GM21423 (cell line): ENCODE measurements around the gene SLX9.

ENCODE experiments used
- ATAC-seq: cut with Tn5 transposase; IDR thresholded peaks from one replicate; pipeline ENCODE4 v1.9.1; 2021; ENCODE audit warnings: mild to moderate bottlenecking, moderate library complexity; ENCODE audit not compliant: unreplicated experiment

Gene SLX9

DNA sequence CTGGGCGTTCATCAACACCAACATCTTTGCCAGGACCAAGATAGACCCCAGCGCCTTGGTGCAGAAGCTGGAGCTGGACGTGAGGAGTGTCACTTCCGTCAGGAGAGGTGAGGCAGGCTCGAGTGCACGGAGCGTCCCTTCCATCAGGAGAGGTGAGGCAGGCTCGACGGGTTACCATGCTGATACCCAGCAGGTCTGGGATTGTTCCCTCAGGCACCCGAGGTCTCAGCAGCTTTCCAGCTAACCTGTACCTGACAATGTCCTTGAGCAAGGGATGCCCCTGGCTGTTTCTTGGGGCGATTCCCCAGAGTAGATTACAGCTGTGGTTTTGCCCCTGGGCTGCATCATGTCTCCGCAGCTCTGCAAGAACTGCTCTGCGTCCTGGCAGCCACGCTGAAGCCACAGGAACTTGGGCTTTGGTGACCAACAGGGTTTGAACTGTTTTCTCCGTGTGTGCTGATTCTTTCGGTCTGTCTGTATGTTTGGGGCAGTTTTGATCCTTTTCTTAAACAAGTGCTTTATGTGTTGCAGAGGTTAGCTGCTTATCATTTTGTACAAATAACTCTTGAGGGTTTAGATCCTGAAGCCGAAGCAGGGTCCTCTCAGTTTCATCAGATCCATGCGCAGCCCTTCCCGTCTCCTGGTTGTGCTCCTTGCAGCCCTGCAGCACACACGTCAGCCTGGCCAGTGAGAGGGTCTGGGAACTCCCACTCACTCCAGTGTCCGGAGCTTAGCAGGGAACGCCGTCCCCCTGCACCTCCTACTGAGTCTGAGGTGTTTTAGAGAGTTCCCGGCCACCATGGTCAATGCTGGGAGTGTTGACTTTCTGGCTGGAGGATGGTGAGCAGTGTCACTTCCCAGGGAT, 4.1 kb downstream of the SLX9 start:
- ATAC-seq: no peak

DNA sequence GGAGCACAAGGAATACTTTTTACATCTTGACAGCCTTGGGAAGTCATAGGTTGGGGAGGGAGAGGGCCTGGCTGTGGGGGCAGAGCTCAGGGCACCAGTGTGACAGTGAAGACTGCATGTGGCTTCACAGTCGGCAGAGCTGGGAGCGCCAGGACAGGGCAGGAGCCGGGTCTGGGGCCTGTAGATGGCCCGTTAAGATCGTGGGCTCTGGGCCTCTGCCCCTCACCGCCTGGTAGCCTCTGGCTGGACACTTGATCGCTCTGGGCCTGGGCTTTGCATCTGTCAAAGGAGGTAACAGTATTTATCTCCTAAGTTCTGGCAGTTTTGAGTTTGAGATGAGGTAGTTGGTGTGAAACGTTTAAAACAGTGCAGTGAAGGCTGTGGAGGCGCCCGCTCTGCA, 4.8 kb downstream of the SLX9 start:
- ATAC-seq: no peak

GRCh38 chr21:44946254-44947041, 6.6 kb downstream of the SLX9 start:
- ATAC-seq: no peak

- no peak for ATAC-seq
Observed at GRCh38 chr21:44947111-44947929, 7.5 kb downstream of the SLX9 start.

GRCh38 chr21:44947930-44948331, 8.1 kb downstream of the SLX9 start:
- ATAC-seq: no peak

DNA sequence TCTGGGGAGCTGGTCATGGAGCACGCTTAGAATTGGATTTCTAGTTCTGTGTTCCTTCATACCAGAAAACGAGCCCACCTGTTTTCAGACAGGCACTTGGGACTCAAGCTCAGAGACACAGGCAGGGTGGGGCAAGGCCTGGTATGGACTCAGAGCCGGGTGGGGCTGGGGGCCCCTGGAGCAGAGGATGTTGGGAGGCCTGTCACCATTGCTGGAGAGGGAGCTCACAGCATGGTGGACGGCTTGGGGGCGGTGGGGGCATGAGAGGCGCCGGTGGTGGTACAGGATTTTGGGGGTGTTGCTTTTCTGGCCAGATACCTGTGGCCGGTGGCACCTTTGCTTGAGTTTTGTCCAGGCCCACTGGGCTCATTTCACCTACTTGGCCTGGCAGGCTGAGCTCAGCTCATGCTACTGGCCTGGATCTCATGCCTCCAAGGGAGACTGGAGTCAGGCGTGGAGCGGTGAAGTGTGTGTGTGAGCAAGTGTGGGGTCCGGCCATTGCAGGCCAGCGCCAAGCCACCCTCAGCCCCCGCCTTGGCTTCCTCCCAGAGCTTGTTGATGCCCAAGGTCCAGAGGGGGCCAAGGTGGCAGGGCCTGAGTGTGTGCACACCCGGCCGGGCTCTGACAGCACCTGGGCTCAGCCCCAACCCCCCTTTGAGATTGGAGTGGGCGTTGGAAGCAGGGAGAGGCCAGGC, 8.7 kb downstream of the SLX9 start:
- no peak for ATAC-seq

GRCh38 chr21:44949161-44949778, 9.4 kb downstream of the SLX9 start:
- no peak for ATAC-seq

DNA sequence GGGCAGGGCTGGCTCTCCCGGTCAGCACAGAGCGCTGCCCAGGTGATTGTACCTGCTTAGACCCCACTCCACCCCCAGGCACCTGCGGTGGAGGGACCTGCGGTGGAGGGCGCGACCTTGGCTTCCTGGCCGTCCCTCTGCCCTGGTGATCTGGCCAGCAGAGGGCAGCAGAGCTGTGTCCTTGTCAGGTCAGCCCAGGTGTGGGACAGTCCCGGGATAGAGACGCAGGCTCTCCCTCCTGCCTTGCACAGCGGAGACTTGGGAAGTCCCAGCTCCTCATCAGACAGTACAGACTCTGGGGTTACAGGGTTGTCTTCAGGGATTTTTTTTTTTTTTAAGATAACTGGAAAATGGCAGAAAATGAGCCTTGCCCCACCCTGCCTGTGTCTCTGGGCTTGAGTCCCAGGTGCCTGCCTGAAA, 10.0 kb downstream of the SLX9 start:
- peak; percentile 62 for ATAC-seq

DNA sequence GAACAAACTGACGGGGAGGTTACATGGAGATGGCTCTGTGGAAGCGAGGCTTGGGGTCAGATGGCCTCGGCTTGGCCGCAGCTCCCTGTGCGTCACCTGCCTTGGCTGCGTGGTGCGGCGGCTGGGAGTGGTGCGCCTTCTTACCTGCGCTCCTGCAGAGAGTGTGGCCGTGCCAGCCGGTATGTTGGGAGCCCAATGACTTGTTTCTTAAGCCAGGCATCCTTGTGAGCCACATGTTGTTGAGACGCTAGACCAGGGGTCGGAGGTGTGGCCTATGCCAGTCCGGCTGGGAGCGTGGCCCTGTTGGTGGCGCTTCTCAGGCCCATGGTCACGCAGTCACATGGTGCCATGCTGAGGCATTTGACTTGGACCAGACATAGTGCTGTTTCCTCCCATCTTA, 10.5 kb downstream of the SLX9 start:
- ATAC-seq: no peak

DNA sequence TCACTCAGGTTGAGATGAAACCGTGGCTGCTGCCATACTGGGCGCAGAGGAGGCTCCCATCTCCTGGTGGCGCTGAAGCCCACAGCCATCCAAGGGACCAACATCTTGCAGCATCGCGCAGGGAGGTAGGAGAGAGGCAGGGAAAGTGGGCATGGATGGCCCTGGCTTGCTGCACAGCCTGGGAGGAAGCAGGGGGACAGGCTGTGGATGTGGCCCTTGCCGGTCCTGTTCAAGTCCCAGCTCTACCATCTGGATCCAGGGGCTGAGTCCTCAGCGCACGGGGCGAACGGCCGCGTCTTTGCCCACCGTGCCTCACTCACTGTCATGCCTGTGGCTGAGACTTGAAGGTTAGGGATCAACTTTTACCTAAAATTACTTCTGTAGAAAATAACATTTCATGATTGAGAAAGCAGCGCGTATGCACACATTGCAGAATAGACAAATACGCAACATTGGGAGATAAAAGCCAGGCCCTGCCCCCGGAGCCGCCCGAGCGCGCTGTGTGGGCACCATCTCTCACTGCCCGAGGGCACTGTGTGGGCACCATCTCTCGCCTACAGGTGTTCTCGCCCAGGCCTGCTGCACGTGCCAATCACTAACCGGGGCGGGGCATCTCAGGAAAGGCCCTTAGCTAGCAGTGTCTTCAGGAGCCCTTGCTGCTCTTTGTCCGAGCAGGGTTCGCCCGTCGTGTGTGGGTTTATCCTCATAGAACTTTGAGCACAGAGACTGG, 11.5 kb downstream of the SLX9 start:
- ATAC-seq: no peak

DNA sequence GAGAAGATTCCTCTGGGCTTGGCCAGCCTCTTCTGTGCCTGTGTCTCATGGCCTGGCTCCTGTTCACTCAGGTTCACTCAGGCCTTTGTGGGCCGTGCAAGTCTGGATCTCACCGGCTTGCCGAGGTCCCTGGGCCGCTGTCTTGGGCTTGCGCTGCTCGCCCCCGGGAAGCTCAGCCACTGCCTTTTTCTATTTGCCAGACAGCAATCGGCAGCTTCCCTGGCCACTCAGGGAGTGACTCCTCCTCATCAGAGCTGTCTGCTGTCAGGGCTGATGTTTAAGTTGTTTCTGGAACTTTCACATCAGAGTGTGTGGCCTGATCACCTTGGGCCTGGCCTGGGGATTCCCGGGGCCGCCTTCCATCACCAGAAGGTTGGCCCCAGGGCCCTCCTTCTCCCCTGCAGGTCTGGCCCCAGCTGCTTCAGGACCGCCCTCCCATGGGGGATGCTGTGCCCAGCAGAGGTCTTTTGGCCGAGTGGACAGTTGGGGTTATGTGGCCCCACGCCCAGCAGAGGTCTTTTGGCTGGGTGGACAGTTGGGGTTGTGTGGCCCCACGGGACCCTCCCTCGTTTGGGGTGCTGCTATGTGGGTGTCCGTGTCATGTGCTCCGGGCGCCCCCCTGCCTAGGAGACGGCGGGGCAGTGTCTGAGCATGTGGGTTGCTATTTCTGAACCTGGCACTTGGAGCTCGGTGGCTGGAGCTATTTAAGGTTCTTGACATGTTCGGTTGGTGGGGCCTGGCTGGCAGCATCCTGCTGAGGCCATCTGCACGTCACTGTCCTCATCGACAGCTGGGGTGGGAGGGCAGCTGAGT, 12.5 kb downstream of the SLX9 start:
- ATAC-seq: no peak

DNA sequence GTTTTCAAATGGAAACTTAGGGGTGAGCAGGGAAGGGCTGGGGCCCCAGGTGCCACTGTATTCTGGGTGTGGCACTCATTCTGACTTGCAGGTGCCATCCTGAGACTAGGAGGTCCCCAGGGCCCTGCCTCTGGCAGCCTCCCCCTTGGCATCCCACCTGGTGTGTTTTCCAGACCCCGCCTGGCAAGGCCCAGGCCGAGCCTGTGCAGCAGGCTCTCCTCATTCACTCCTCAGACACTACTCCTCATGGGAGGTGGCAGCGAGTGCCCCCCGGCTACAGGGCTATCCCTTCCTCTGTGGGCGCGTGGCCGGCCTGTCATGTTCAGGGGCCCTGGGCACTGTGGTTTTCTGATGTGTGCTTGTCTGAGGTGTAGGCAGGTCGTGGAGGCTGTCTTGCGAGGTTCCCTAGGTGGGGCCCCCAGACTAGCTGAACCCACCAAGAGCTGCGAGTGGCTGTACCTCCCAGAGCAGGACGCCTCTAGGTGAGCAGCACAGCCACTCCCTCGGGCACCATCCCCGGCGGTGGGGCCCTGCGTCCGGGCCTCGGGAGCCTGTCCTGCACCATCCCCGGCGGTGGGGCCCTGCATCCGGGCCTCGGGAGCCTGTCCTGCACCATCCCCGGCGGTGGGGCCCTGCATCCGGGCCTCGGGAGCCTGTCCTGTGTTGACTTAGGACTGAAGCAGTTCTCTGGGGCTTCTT, 13.2 kb downstream of the SLX9 start:
- ATAC-seq: no peak

DNA sequence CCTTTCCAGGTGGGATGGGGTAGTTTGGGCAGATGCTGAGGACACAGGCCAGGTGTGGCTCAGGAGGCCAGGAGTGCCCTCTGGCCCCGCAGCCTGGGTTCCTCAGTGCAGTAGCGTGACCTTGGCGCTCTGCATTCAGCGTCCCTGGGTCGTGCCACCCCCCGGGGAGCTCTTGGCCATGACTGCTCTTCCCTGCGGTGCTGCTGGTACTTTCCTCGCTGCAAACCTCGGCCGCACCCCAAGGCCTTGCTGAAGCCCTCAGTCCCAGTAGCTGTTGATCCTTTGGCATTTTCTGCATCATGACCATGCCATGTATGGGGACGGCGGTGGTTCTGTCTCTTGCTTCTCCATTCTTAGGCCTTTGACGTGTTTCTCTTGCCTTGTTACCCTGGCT, 13.8 kb downstream of the SLX9 start:
- no peak for ATAC-seq

DNA sequence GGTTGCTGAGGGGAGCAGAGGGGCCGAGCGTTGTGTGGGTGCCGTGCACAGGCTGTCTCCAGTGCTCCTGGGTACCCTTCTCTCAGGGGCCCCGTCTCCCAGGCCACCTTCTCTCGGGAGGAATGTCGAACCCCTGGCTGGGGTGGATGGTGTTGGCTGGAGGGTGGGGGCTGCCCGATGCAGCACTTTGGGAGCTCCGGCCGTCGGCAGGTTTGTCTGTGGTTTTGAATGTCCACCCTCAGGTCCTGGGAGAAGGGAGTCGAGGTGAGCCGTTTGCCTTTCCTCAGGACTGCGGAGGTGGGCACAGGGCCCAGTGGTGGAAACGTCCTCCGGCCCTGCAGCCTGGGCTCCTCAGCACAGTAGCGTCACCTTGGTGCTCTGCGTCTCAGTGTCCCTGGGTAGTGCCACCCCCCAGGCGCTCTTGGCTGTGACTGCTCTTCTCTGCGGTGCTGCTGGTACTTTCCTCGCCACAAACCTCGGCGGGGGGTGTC, 14.5 kb downstream of the SLX9 start:
- no peak for ATAC-seq

DNA sequence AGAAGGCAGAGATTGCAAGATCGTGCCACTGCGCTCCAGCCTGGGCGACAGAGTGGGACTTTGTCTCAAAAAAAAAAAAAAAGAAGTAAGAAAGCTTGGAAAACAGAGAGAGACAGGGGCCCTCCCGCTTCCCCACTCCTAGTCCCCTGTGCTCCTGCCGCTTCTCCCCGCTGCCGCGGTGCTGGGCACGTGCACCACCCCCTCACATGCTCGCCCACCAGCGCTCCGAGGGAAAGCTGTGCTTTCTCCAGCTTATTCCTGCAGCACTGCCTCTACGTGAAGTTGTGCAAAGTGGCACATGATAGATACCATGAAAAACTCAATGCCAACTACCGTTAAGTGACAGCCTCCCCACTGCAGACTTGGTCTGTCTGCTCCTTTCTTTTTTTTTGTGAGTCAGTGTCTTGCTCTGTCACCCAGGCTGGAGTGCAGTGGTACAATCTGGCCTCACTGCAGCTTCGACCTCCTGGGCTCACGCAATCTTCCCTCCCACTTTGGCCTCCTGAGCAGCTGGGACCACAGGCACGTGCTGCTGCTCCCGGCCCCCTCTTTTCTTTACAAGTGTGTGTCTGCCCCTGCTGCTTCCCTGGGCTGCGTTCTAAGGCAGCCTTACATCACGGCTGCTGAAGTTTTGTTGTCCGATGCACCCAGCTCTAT, 15.4 kb downstream of the SLX9 start:
- no peak for ATAC-seq

GRCh38 chr21:44955798-44956175, 16.0 kb downstream of the SLX9 start:
- ATAC-seq: no peak

- ATAC-seq: no peak
Observed at GRCh38 chr21:44956356-44957046, 16.7 kb downstream of the SLX9 start.
